Ovary (tissue), 9 donors: ENCODE measurements around the gene USF2. TPM values are rescaled to one million over a fixed set of nuclear protein-coding genes. Genes with fewer than 3 reads are reported as not detected.

Experiments used
- DNase-seq, 5 donors: peaks; one replicate each; pipeline ENCODE4 v3.0.0-alpha.2; 2019 to 2020
- H3K27ac ChIP-seq, 2 donors: fragments of 200-600 bp; one replicate each; pipeline versions ENCODE4 v1.5.1 to v1.8.0; 2019 to 2022
- H3K27me3 ChIP-seq: fragments of 200-600 bp; one replicate; pipeline ENCODE4 v1.8.0; 2022
- H3K36me3 ChIP-seq: fragments of 200-600 bp; sonication (generic); one replicate; pipeline ENCODE4 v1.5.1; 2019
- H3K4me1 ChIP-seq: one replicate; pipeline ENCODE4 v1.8.1; 2013; ENCODE audit warnings: mild to moderate bottlenecking, moderate library complexity; ENCODE audit not compliant: insufficient read depth
- H3K4me3 ChIP-seq: fragments of 200-600 bp; sonication (generic); one replicate; pipeline ENCODE4 v1.5.1; 2017
- H3K9me3 ChIP-seq, 2 donors: fragments of 200-600 bp in 1 of 2; sonication (generic) in 1 of 2; one replicate each; pipeline versions ENCODE4 v1.5.1 to v1.8.1; 2013 to 2019; ENCODE audit warnings: mild to moderate bottlenecking in 1 of 2, moderate library complexity in 1 of 2
- EP300 ChIP-seq: sonication (generic); formaldehyde crosslinking; IDR thresholded peaks from one replicate; pipeline ENCODE4 v1.6.1; 2017; ENCODE audit warnings: antibody characterized with exemption
- POLR2A ChIP-seq: fragments of 450-650 bp; IDR thresholded peaks from one replicate; pipeline ENCODE4 v1.6.1; 2017; ENCODE audit warnings: antibody characterized with exemption, mild to moderate bottlenecking, moderate library complexity
- WGBS, 3 donors: extraction: QIAGEN DNeasy Blood & Tissue Kit in 1 of 3; methylation state at CpG; one replicate each; pipeline versions ENCODE4 v1.1.5 to v1.1.7; 2013 to 2017; 5-methylcytosine and 5-hydroxymethylcytosine counted together
- intact Hi-C, 4 donors: fragments of 100-400 bp; cut with DNase I; formaldehyde crosslinking; loops; one replicate each; pipeline versions ENCODE4 v1.11.0 to v1.15.1; 2022 to 2023
- polyA plus RNA-seq, 2 donors: library from polyadenylated mRNA; stranded (reverse); fragments of 200-250 nt in 1 of 2; fragments of 350-450 nt in 1 of 2; fragmentation: Illumina TruSeq in 1 of 2; extraction: RNeasy Lipid Tissue Mini Kit (QIAGEN cat#74804) in 1 of 2; gene quantifications; one replicate each; pipeline ENCODE4 v1.2.3, GENCODE V29; 2013 to 2014
- total RNA-seq, 7 donors: library from RNA; depleted of rRNA in 2 of 7; stranded (reverse); fragments of >200 nt in 2 of 7; fragmentation: NEBNext Ultra II Directional in 3 of 7; extraction: Animal tissue kit (Norgen Biotek cat#: 25700) in 3 of 7; gene quantifications; one replicate each; pipeline versions ENCODE4 v1.1.0 to v1.2.4, GENCODE V29; 2016 to 2023
- TF ChIP-seq, protein P1 (sequence below), 3 donors: fragments of 450-650 bp in 2 of 3; fragments of 200-600 bp in 1 of 3; IDR thresholded peaks; one replicate each; pipeline versions ENCODE4 v1.5.1 to v1.8.0; 2016 to 2022; ENCODE audit warnings: antibody characterized with exemption in 3 of 3, mild to moderate bottlenecking in 1 of 3
- donor health status: DM: no; HTN: no; CAD: no; lungs with moderate emphysema.
- donor health status: DM: no; HTN: no; CAD: no.
- donor health status: Bipolar disorder and iron deficiency.
- donor health status: DM: yes; HTN: yes; CAD: no.
- donor health status: DM: no; HTN: no; CAD: no.
- donor health status: DM: yes; HTN: yes; CAD: no.

Gene USF2
- total and polyA plus RNA-seq, 9 donors, result 105 to 218 (median 159) TPM

DNA sequence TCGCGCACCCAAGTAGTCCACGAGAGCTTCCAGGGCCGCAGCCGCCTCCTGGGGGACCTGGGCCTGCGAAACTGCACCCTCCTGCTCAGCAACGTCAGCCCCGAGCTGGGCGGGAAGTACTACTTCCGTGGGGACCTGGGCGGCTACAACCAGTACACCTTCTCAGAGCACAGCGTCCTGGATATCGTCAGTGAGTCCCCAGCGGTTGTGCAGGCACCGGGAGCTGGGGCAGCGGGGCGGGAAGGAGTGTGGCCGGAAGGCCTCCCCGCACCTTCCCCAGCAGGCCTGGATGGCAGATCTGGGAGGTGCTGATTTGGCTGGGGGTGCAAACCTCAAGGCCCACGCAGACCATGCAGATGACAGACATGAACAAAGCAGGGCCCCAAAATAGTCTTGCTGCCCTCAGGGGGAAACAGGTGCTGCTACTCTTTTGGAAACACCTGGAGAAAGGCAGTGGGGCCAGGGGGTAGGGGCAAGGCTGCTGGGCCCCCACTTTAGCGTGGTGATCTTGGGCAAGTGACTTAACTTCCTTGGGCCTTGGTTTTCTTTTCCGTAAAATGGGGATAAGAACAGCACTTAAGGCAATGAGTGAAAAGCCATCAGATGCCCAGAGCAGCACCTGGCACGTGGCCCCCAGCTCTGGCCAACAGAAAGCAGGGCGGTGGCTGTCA, 27.2 kb downstream of the USF2 start:
- WGBS, 3 donors, result 75 to 88% (median 84%) methylated on average over 19 to 24 of the region's 24 CpGs
- intact Hi-C loops, result no loop called here
- no peak for DNase-seq
- H3K27me3 ChIP-seq, result no peaks in the 10 kb centered on the region
- no peaks in the 10 kb centered on the region for H3K9me3 ChIP-seq
- no peaks in the 10 kb centered on the region for H3K4me1 ChIP-seq
- TF ChIP-seq, protein P1, sequence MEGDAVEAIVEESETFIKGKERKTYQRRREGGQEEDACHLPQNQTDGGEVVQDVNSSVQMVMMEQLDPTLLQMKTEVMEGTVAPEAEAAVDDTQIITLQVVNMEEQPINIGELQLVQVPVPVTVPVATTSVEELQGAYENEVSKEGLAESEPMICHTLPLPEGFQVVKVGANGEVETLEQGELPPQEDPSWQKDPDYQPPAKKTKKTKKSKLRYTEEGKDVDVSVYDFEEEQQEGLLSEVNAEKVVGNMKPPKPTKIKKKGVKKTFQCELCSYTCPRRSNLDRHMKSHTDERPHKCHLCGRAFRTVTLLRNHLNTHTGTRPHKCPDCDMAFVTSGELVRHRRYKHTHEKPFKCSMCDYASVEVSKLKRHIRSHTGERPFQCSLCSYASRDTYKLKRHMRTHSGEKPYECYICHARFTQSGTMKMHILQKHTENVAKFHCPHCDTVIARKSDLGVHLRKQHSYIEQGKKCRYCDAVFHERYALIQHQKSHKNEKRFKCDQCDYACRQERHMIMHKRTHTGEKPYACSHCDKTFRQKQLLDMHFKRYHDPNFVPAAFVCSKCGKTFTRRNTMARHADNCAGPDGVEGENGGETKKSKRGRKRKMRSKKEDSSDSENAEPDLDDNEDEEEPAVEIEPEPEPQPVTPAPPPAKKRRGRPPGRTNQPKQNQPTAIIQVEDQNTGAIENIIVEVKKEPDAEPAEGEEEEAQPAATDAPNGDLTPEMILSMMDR (IDR thresholded peaks at IDR 0.05), result no peak
- TF ChIP-seq POLR2A (no peak), EP300 (no peak)
- no peak overlapping the region for H3K4me3 ChIP-seq
- H3K36me3 ChIP-seq, result no peaks in the 10 kb centered on the region
- H3K27ac ChIP-seq, result no peak overlapping the region

DNA sequence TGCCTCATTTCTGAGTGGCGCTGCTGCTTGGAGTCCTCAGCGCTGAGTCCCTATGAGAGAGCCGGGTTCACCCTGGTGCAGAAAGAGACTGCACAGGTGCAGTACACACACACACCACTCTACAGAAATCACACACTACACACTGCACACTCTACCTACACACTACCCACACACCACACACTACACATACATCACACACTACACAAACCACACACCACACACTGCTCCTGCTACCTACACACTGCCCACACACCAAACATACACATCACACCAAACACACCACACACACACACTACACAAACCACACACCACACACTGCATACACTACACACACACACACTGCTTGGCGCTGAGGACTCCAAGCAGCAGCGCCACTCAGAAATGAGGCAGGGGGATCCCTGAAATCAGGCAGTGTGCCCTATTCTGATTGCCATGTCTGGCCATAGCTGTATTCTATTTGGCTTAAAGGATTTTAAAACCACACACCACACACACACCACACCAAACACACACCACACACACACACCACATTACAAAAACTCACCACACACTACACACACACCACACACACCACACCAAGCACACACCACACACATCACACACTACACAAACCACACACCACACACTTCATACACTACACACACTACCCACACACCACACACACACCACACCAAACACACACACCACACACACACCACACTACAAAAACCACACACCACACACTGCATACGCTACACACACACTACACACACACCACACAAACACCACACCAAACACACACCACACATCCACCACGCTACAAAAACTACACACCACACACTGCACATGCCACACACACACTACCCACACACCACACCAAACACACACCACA, 28.1 kb downstream of the USF2 start:
- TF ChIP-seq, protein P1 (IDR thresholded peaks at IDR 0.05), result no peak
- TF ChIP-seq EP300 (no peak), POLR2A (no peak)
- WGBS, 3 donors, result 89 to 92% (median 90%) methylated on average over 7 of the region's 7 CpGs
- DNase-seq, result no peak
- intact Hi-C loops, result no loop called here
- Histone ChIP-seq H3K9me3 (no peaks in the 10 kb centered on the region), H3K27me3 (no peaks in the 10 kb centered on the region), H3K36me3 (no peaks in the 10 kb centered on the region), H3K4me1 (no peaks in the 10 kb centered on the region), H3K27ac (no peak overlapping the region), H3K4me3 (no peak overlapping the region)

DNA sequence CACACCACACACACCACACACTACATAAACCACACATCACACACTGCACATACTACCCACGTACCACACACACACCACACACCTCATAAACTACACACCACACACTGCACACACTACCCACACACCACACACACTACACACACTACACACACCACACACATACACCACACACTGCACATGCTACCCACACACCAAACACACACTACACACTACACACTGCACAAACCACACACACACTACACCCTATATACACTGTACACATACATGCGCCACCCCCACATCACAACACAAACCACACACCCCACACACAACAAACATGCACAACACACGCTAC, 28.7 kb downstream of the USF2 start:
- DNase-seq, result no peak
- Histone ChIP-seq H3K27me3 (no peaks in the 10 kb centered on the region), H3K36me3 (no peaks in the 10 kb centered on the region), H3K9me3 (no peaks in the 10 kb centered on the region), H3K4me1 (no peaks in the 10 kb centered on the region), H3K4me3 (no peak overlapping the region), H3K27ac (no peak overlapping the region)
- no peak for TF ChIP-seq POLR2A
- TF ChIP-seq, protein P1 (IDR thresholded peaks at IDR 0.05), result no peak
- no peak for TF ChIP-seq EP300
- intact Hi-C loops, result no loop called here
- WGBS, 3 donors, result 92 to 95% (median 94%) methylated on average over 3 of the region's 3 CpGs

DNA sequence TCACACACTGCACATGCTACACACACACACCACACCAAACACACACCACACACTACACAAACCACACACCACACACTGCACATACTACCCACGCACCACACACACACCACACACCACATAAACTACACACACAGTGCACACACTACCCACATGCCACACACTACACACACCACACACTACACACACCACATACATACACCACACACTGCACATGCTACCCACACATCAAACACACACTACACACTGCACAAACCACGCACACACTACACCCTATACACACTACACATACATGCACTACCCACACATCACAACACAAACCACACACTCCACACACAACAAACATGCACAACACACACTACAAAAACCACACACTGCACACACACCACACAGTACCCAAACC, 29.2 kb downstream of the USF2 start:
- TF ChIP-seq, protein P1 (IDR thresholded peaks at IDR 0.05), result no peak
- no peak for TF ChIP-seq POLR2A
- TF ChIP-seq EP300, result no peak
- no peak overlapping the region for H3K27ac ChIP-seq
- no peaks in the 10 kb centered on the region for H3K36me3 ChIP-seq
- no peaks in the 10 kb centered on the region for H3K4me1 ChIP-seq
- intact Hi-C loops, result no loop called here
- no peak for DNase-seq
- 91 to 98% (median 96%) methylated on average over 2 of the region's 2 CpGs for WGBS, 3 donors
- no peaks in the 10 kb centered on the region for H3K27me3 ChIP-seq
- H3K9me3 ChIP-seq, result no peaks in the 10 kb centered on the region
- H3K4me3 ChIP-seq, result no peak overlapping the region
